ENCODE data around the gene HMCN2.
"Not testable (repeated sequence)": the region's sequence is repeated elsewhere in the genome, so short reads cannot be mapped to it uniquely, and the experiment has no call there.

HMCN2 gene

GRCh38 chr9:130331573-130331972 lies 66.0 kb downstream of the HMCN2 start:
- no peak for DNase-seq

- DNase-seq: no peak
Measured at GRCh38 chr9:130332384-130332926, 66.9 kb downstream of the HMCN2 start.

GRCh38 chr9:130333041-130333711 lies 67.6 kb downstream of the HMCN2 start:
- no peak for DNase-seq

GRCh38 chr9:130333712-130334062 lies 68.1 kb downstream of the HMCN2 start:
- no peak for DNase-seq

- no peak for DNase-seq
Measured at GRCh38 chr9:130334915-130335314, 69.4 kb downstream of the HMCN2 start.

GRCh38 chr9:130336027-130336610 lies 70.6 kb downstream of the HMCN2 start:
- DNase-seq: no peak

GRCh38 chr9:130336885-130337284 lies 71.3 kb downstream of the HMCN2 start:
- DNase-seq: no peak

GRCh38 chr9:130337318-130337717 lies 71.8 kb downstream of the HMCN2 start:
- DNase-seq: no peak

- no peak for DNase-seq
Measured at GRCh38 chr9:130337784-130338380, 72.3 kb downstream of the HMCN2 start.

- DNase-seq: not testable (repeated sequence)
Measured at GRCh38 chr9:130338891-130339290, 73.3 kb downstream of the HMCN2 start.

GRCh38 chr9:130339306-130339705 lies 73.7 kb downstream of the HMCN2 start:
- DNase-seq: no peak

- no peak for DNase-seq
Measured at GRCh38 chr9:130340011-130340410, 74.5 kb downstream of the HMCN2 start.

GRCh38 chr9:130340557-130340956 lies 75.0 kb downstream of the HMCN2 start:
- DNase-seq: not testable (repeated sequence)

GRCh38 chr9:130341128-130341527 lies 75.6 kb downstream of the HMCN2 start:
- DNase-seq: no peak

GRCh38 chr9:130341839-130342713 lies 76.5 kb downstream of the HMCN2 start:
- no peak for DNase-seq

GRCh38 chr9:130342714-130343085 lies 77.1 kb downstream of the HMCN2 start:
- DNase-seq: no peak

- DNase-seq: peak in 1 of 2 experiments; percentile 24
Measured at GRCh38 chr9:130343445-130343918, 77.9 kb downstream of the HMCN2 start.

GRCh38 chr9:130344366-130344765 lies 78.8 kb downstream of the HMCN2 start:
- no peak for DNase-seq

GRCh38 chr9:130345009-130345896 lies 79.7 kb downstream of the HMCN2 start:
- DNase-seq: no peak

- DNase-seq: no peak
Measured at GRCh38 chr9:130345897-130346385, 80.4 kb downstream of the HMCN2 start.

- DNase-seq: no peak
Measured at GRCh38 chr9:130346431-130346830, 80.9 kb downstream of the HMCN2 start.

GRCh38 chr9:130347036-130347435 lies 81.5 kb downstream of the HMCN2 start:
- no peak for DNase-seq
